Activated naive CD4-positive, alpha-beta T cell treated with anti-CD3 and anti-CD28 coated beads, Interleukin-2, amount 50 U/mL, for 16 hours (primary cell): ENCODE data around the gene SHKBP1.

Experiments
- DNase-seq: peaks from one replicate; pipeline ENCODE4 v3.0.0-alpha.2; 2020

SHKBP1 gene

DNA sequence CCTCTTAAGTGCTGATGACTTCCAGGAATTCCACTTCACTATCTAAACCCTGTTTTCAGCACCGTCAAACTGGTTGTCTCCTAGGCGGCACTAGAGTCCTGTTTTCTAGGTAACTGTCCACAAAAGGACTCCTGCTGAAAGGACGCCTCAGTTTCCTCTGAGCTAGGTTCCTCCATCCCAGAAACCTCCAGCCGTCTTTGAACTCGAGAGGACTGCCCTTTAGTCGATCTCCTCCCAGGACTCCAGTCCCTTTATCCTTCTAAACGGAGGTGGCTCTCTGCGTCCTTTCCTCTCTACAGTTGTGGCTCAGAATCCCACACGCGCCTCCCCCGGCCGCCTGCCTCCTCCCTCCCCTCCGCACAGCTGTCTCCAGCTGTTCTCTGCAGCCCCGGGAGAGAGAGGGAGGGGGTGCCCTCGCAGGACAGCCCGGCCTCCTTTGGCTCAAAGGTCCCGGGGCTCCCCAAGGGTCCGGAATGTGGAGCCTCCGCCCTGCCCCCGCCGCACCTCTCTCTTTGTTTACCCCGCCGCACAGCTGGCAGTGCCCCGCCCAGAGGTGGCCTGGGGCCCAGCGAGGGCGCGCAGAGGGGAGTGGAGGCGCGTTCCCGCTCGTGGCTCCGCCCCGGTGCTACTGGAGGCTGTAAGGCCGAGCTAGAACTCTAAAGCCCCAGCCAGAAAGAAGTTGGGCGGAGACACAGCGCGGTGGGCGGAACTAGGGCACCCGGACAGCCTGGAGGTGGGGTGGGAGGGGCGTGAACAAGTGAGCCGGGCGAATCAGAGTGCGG lies 26.9 kb downstream of the SHKBP1 start:
- DNase-seq: peak; percentile 96

DNA sequence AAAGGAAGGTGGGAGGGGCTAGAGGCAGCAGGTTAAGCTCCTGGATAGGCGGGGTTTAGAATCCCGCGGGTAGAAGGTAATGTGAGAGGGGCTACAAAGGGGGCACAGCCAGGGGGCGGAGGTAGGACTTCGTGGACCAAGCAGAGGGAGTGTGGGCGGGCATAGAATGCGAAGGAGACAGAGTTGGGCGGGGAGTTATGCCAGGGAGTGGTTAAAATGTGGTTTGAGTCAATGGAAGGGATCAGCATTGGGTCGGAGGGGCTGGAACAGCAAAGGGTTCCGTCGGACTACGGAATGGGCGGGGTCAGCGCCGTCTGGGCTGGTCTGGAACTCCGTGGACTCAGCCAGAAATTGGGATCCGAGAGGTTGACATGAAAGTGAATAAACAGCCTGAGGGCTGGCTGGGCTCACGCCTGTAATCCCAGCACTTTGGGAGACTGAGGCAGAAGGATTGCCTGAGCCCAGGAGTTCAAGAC lies 27.5 kb downstream of the SHKBP1 start:
- no peak for DNase-seq

DNA sequence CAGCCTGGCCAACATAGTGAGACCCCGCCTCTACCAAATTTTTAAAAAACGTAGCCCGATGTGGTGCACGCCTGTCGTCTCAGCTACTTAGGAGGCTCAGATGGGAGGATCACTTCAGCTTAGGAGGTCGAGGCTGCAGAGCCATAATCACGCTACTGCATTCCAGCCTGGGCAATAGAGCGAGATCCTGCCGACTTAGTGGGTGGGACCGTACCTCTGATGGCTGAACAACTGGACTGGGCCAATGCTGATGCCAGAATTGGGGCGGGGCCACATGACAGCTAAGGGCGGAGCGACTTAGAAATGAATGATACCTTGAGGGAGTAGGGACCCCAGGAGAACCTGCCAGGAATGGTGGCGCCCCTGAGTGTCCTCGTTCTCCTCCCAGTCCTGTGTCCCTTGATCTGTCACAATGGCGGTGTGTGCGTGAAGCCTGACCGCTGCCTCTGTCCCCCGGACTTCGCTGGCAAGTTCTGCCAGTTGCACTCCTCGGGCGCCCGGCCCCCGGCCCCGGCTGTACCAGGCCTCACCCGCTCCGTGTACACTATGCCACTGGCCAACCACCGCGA lies 28.1 kb downstream of the SHKBP1 start:
- no peak for DNase-seq

DNA sequence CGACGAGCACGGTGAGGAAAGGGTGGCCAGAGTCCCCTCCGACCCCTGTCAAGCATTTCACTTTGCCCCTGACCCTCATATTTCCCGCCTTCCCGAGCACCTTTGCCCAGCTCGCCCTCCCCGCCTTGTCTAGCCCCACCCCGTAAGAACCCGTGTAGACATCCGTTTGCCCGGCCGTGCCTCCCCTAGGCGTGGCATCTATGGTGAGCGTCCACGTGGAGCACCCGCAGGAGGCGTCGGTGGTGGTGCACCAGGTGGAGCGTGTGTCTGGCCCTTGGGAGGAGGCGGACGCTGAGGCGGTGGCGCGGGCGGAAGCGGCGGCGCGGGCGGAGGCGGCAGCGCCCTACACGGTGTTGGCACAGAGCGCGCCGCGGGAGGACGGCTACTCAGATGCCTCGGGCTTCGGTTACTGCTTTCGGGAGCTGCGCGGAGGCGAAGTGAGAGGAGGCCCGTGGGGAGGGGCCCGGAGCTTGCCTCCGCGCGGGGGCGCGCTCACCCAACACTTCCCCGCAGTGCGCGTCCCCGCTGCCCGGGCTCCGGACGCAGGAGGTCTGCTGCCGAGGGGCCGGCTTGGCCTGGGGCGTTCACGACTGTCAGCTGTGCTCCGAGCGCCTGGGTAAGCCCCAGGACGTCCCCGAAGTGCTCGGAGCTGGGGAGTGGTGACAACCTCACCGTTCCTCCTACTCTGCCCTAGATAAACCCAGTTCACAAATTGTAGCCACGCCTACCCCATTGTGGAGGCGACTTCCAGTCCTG lies 28.7 kb downstream of the SHKBP1 start:
- DNase-seq: peak; percentile 74

DNA sequence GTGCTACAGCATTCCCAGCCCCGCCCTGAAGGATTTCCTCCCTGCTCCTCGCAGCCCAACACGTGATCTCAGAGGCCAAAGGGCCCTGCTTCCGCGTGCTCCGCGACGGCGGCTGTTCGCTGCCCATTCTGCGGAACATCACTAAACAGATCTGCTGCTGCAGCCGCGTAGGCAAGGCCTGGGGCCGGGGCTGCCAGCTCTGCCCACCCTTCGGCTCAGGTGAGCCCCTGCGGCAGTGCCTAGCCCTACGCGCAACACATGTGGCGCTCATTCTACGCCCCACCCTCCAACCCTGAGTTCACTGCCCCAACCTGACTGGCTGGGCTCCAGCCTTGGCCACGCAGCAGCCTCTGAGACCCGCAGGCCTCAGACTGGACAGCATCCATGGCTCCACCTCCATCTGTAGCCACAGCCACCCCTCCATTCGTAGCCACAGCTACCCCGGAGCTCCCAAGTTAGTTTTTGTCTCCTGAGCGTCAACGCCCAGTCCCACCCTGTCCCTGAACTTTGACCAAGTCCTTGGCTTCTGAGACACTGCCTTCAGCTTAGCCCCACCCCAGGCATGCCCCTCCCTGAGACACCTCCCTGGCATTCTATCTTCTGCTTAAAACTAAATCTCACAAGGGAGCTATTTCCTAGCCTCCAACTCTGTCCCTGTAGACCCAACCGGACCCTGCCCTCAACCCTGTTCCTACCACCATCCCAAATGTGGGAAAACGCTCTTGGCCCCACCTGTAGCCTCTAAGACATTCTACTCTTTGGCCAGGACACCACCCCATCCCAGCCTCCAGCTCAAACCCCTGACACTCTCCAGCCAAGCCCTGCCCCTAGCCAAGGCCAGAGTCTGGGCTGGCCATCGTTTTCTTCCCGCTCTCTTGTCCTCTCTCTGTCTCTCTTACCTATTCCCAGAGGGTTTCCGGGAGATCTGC lies 30.9 kb downstream of the SHKBP1 start:
- no peak for DNase-seq

DNA sequence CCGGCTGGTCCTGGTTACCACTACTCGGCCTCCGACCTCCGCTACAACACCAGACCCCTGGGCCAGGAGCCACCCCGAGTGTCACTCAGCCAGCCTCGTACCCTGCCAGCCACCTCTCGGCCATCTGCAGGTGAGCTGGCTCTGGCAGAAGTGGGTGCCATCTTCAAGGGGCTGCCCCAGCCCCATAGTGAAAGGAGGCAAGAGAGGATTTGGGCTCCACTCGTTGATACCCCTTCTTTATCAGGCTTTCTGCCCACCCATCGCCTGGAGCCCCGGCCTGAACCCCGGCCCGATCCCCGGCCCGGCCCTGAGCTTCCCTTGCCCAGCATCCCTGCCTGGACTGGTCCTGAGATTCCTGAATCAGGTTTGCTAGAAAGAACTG lies 31.6 kb downstream of the SHKBP1 start:
- no peak for DNase-seq

DNA sequence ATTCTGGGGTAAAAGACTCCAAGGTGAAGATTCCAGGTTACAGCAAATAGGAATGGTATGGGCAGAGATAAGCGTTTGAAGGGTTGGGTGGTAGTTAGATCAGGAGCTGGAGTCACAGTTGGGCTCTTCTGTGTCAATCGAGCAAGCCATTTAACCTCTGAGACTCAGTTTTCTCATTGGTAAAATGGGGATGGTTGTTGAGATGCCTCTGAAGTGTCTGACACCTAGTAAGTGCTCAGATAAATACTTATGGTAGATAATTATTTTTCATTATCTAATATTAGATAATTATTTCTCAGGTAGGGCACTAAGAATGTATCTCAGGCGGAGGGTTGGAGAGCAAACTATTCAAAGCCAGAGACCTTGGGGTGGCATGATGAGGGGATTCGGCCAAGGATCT lies 32.3 kb downstream of the SHKBP1 start:
- DNase-seq: no peak

DNA sequence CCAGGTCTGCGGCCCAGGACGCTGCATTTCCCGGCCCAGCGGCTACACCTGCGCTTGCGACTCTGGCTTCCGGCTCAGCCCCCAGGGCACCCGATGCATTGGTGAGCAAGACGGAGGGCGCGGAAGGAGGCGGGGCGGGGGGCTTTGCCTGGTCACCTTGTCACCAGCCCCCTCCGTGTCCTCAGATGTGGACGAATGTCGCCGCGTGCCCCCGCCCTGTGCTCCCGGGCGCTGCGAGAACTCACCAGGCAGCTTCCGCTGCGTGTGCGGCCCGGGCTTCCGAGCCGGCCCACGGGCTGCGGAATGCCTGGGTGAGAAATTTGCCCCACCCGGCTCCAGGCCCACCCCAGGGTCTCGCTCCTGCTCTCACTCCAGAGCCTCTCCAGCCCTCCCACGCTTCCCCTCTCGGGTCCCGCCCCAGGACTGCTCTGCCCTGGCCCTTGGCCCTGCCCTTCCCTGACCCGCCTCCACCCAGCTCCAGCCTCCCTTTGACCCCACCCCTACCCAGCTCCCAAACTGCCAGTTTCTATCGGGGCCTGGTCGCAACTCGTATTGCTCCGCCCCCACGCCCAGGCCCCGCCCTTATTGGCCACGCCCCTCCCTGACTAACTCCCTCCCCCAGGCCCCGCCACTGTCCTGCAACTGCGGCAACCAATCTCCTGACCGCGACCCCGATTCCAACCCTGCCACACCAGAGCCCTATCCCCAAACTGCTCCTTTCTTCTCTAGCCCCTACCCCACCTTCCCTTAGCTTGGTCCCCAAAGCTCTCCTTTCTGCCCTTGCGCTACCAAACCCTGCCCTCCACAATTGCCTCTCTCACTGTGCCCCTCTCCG lies 33.1 kb downstream of the SHKBP1 start:
- DNase-seq: peak; percentile 87

DNA sequence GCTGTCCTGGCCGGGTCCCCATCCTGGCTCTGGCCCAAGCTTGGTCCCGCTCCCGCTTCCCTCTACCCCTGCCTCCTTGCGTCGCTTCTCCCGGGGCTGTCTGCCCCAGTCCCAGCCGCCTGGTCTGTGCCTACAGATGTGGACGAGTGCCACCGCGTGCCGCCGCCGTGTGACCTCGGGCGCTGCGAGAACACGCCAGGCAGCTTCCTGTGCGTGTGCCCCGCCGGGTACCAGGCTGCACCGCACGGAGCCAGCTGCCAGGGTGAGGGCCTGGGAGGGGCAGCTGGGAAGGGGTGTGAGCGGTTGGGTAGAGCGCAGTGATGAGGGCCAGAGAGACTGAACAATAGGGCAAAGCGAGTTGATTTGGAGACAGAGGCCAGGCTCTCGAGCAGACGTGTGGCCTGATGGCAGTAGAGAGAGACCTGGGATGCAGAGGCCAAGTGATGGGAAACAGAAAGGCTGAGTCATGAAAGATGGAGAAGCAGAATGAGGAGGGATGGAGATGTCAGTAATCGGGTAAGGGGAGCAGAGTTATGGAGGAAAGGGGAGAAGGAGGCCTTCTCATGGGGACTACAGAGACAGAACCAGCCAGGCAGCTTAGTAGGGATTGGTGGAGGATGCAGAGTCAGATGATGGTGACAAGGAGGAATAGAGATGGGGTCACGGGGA lies 33.9 kb downstream of the SHKBP1 start:
- peak; percentile 68 for DNase-seq

DNA sequence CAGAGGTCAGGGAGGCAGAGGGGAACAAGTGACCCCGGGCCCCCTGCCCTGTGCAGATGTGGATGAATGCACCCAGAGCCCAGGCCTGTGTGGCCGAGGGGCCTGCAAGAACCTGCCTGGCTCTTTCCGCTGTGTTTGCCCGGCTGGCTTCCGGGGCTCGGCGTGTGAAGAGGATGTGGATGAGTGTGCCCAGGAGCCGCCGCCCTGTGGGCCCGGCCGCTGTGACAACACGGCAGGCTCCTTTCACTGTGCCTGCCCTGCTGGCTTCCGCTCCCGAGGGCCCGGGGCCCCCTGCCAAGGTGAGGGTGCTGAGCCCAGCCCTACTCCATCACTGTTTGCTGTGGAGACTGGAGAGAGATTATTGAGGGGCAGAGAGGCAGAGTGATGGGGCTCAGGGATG lies 34.4 kb downstream of the SHKBP1 start:
- no peak for DNase-seq

DNA sequence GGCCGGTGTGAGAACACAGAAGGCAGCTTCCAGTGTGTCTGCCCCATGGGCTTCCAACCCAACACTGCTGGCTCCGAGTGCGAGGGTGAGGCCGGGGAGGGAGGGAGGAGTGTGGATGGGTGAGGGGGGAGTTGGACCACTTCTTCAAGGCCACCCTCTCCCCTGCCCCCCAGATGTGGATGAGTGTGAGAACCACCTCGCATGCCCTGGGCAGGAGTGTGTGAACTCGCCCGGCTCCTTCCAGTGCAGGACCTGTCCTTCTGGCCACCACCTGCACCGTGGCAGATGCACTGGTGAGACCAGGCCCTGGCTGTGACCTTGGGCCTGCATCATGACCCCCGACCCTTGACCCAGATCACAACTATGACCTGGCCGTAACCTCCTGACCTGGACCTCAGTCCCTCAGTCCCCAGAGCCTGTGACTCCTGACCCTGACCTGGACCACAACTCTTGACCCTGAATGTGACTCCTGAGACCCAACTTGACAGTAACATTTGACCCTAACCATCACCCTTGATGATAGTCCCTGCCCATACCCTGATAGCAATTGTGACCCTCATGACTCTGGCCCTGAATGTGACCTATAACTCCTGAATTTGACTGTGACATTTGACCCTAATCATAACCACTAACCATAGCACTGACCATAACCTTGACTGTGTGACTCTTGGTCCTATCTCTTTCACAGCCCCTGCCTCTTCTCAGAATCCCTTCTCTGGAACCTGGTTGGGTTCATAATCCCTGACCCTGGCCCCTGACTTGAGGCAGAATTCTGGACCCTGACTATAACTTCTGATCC lies 35.4 kb downstream of the SHKBP1 start:
- no peak for DNase-seq

DNA sequence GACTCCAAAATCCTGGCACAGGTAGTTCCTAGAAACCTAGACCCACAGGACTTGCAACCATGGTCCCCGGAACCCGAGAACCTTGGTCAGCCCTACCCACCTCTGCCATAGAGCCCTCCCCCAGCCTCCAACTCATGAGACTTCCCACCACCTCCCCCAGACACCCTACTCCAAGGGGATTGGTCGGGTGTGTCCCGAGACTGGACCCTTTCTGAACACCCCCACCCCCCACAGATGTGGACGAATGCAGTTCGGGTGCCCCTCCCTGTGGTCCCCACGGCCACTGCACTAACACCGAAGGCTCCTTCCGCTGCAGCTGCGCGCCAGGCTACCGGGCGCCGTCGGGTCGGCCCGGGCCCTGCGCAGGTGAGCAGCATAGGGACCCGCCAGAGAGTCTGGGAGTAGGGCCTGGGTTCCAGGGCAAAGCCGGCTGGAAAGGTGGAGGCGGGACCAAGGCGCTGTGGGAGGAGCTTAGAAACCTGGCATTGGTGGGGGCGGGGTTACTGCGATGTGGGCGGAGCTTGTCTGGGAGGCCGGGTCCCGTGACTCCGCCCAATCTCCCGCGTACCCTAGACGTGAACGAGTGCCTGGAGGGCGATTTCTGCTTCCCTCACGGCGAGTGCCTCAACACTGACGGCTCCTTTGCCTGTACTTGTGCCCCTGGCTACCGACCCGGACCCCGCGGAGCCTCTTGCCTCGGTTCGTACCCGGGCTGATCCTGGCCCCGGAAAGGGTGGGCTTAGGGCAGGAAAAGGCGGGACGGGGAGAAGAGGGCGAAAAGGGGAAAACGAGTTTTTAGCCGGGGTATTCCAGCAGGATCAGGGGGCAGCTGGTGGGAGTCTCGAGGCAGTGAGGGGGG lies 36.4 kb downstream of the SHKBP1 start:
- peak; percentile 84 for DNase-seq

DNA sequence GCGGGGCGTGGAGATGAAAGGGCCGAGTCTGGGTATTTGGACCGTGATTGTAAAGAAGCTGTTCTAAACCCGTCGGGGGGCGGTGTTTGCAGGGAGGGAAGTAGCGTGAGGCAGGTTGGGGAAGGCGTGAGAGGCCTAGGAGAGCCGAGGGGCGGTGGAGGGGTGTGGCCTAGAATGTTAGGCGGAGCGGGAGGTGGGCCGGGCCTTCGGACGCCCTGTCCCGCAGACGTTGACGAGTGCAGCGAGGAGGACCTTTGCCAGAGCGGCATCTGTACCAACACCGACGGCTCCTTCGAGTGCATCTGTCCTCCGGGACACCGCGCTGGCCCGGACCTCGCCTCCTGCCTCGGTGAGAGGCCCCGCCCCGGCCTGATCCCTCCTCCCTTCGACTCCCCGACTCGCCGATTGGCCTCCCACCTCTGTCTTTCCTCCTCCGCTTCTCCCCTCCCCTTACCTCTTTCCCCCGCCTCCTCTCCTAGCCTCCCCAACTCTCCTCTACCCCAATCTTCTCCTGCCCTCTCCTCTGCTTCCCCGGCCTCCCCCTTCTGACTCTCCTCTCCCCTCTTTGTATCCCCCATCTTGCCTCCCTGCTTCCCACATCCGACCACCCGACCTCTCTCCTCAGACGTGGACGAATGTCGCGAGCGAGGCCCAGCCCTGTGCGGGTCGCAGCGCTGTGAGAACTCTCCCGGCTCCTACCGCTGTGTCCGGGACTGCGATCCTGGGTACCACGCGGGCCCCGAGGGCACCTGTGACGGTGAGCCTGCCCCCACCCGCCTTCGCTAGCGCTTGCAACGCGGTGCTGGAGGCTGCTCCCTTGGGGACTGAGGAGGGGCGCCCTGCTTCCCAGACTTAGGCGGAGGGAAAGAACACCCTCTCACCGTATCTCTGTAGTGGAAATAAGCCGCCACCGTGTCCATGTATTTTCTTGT lies 37.3 kb downstream of the SHKBP1 start:
- peak; percentile 93 for DNase-seq

DNA sequence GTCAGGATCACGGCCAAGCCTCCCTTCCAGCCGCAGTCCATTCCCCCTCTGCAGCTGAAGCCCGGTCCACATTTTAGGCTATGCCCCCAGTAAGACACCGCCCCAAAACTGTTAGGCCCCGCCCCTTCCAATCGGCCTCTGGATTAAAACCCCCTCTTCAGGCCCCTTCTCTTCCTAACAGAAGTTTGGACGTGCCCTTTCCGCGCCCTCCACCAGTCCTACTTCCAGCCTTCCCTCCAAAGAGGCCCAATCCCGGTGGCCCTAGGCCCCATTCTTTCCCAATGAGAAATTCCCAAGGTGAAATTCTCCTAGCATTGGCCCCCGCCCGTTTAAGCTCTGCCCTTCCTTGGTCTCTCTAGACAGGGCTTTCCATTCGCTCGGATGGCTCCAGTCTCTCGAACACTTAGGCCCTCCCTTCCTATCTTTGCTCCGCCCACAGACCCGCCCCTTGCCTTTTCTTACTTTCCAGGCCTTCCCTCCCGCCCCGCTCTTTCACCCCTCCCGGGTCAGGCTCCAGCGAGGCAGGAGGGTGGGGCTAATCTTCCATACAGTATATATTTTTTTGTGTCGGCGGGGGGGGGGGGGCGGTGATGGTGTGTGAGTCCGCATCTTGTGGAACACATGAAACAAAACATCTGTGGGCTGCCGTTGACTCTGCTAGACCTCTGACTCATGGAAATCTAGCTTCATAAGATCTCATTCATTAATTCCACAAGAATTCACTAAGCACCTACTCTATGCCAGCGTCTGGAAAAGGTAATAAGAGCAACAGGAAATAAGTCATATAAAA lies 38.1 kb downstream of the SHKBP1 start:
- peak; percentile 99 for DNase-seq

DNA sequence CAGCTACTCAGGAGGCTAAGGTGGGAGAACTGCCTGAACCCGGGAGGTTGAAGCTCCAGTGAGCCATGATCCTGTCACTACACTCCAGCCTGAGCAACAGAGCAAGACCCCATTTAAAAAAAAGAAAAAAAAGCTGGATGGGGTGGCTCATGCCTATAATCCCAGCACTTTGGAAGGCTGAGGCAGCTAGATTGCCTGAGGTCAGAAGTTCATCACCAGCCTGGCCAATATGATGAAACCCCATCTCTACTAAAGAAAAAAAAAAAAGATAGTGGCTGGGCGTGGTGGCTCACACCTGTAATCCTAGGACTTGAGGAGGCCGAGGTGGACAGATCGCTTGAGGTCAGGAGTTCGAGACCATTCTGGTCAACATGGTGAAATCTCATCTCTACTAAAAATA lies 39.5 kb downstream of the SHKBP1 start:
- DNase-seq: no peak

DNA sequence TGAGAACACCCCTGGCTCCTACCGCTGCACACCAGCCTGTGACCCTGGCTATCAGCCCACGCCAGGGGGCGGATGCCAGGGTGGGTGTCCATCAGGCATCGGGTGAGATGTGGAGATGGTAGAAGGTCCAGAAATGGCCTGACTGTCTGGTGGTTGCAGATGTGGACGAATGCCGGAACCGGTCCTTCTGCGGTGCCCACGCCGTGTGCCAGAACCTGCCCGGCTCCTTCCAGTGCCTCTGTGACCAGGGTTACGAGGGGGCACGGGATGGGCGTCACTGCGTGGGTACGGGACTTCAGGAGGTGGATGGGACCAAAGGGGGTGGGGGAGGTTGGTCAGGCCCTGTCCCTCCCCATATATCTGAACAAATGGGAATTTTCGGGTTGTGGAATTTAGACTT lies 40.3 kb downstream of the SHKBP1 start:
- no peak for DNase-seq

DNA sequence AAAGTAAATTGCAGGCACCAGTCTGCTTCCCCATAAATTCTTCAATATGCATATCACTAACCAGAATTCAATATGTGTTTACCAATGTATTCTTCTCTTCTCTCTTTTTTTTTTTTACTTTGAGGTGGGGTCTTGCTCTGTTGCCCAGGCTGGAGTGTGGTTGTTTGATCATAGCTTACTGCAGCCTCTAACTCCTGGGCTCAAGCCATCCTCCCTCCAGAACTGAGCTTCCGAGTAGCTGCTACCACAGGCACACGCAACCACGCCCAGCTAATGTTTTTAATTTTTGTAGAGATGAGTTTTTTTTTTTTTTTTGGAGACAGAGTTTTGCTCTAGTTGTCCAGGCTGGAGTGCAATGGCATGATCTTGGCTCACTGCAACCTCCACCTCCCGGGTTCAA lies 41.3 kb downstream of the SHKBP1 start:
- no peak for DNase-seq
